ENCODE data around the gene DACT2. TPM values are rescaled to one million over a fixed set of nuclear protein-coding genes. Genes with fewer than 3 reads are reported as not detected.

The DACT2 gene
- total RNA-seq, 1 experiment from 2014 or later: not detected

- no TSS peak for BruUV-seq (replicated peaks)
- RAD21 ChIA-PET (ENCODE audit: low non-redundant PET in 1 of 2, low total read pairs in 2 of 2, uncharacterized antibody in 2 of 2, unreplicated experiment in 2 of 2): no interaction called here
- DNase-seq (ENCODE audit: low read depth, low spot score): no peak
- intact Hi-C loops (cut with micrococcal nuclease): no loop called here
- H3K79me2 ChIP-seq (ENCODE audit: insufficient read depth, low read length): no peaks in the 10 kb centered on the region
- no peak overlapping the region for H2AFZ ChIP-seq (ENCODE audit: low read depth, low read length, poor library complexity, severe bottlenecking)
- no peak overlapping the region for H3K9ac ChIP-seq (ENCODE audit: low read length)
- TF ChIP-seq ZFX (IDR thresholded peaks at IDR 0.05) (no peak), ATF3 (IDR thresholded peaks at IDR 0.05) (no peak), ZBTB33 (IDR thresholded peaks at IDR 0.05; ENCODE audit: extremely low read depth, insufficient replicate concordance, low read length) (no peak), SRF (IDR thresholded peaks at IDR 0.05; ENCODE audit: low read depth) (no peak), JUND (IDR thresholded peaks at IDR 0.05) (no peak), POLR2AphosphoS5 (IDR thresholded peaks at IDR 0.05; ENCODE audit: low read depth, low read length) (no peak), TCF7L2 (IDR thresholded peaks at IDR 0.05; ENCODE audit: borderline replicate concordance, extremely low read depth, insufficient read depth, insufficient read length) (no peak), SP1 (IDR thresholded peaks at IDR 0.05; ENCODE audit: low read depth) (no peak), SIN3A (IDR thresholded peaks at IDR 0.05; ENCODE audit: low read depth) (no peak), MAX (IDR thresholded peaks at IDR 0.05) (no peak), POLR2A (IDR thresholded peaks at IDR 0.05; ENCODE audit: borderline replicate concordance, extremely low read depth, insufficient read depth, insufficient read length) (no peak), ZNF274 (IDR thresholded peaks at IDR 0.05; ENCODE audit: low read depth, low read length) (no peak), EZH2 (IDR thresholded peaks at IDR 0.05) (no peak)
- no peaks in the 10 kb centered on the region for H4K20me1 ChIP-seq (ENCODE audit: insufficient read depth)
- no peaks in the 10 kb centered on the region for H3K36me3 ChIP-seq (ENCODE audit: control insufficient read depth in 1 of 2, insufficient read depth in 2 of 2, low read length in 2 of 2)
- no peak overlapping the region for H3K27ac ChIP-seq (ENCODE audit: low read depth, low read length)
- no peak overlapping the region for H3K4me2 ChIP-seq (ENCODE audit: low read length)
- no peaks in the 10 kb centered on the region for H3K27me3 ChIP-seq (ENCODE audit: insufficient read depth, low read length)
- H3K9me2 ChIP-seq (ENCODE audit: insufficient read depth): no peaks in the 10 kb centered on the region
- no peak overlapping the region for H3K4me3 ChIP-seq (replicated peaks in 1 of 2; ENCODE audit: low read depth in 1 of 2, low read length in 2 of 2)
- peaks cover 6 to 7% of the 10 kb centered on the region in 2 experiments; a peak in 2 of 4 replicates for H3K4me1 ChIP-seq (ENCODE audit: control insufficient read depth in 1 of 2, insufficient read depth in 2 of 2, low read length in 2 of 2)
- no peak for ATAC-seq
- POLR2A ChIA-PET: no interaction called here
- H3K9me3 ChIP-seq (ENCODE audit: control insufficient read depth in 1 of 2, insufficient read depth in 1 of 2, low read depth in 1 of 2, low read length in 2 of 2): no peaks in the 10 kb centered on the region
- CTCF ChIA-PET: no interaction called here
Measured at GRCh38 chr6:168338777-168339176, 19.2 kb upstream of the DACT2 start.

Measured in HCT116 (cell line).